ENCODE results near the gene DOCK8. TPM values are rescaled to one million over a fixed set of nuclear protein-coding genes. Genes with fewer than 3 reads are reported as not detected.

The DOCK8 gene
- total and polyA plus RNA-seq, 2 donors: 54.5 to 60.4 TPM

DNA sequence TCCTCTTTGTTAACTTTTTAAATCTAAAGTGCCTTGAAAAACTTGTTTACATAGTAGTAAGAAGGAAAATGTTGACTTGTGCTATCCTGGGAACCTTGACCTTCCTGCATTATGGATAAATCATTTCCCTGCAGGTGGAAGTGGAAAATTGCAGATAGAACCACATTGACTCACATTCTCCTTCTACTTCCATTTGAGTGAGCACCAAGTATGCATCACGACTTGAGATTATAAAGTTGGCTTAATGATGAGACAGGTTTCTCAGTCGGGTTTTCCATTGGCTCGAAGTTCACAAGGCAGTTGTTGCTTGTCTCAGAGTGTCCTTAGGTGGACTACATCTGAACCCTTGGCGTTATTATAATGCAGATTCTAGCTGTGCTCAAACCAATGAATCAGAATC lies 39.9 kb downstream of the DOCK8 start:
- Histone ChIP-seq H3K9me3 (ENCODE audit: control insufficient read depth in 2 of 2, insufficient read depth in 1 of 2, low read length in 1 of 2) (no peaks in the 10 kb centered on the region), H3K4me1 (ENCODE audit: control insufficient read depth in 2 of 2, insufficient read depth in 2 of 2, low read length in 2 of 2) (no peaks in the 10 kb centered on the region), H3K27me3 (ENCODE audit: control insufficient read depth in 2 of 2, insufficient read depth in 1 of 2, low read length in 1 of 2) (no peaks in the 10 kb centered on the region), H3K4me3 (ENCODE audit: low read length in 2 of 2) (no peak overlapping the region), H3K36me3 (ENCODE audit: control insufficient read depth in 2 of 2, insufficient read depth in 2 of 2, low read length in 1 of 2) (no peaks in the 10 kb centered on the region), H3K27ac (ENCODE audit: low read depth in 1 of 2, low read length in 1 of 2) (no peak overlapping the region)
- DNase-seq (ENCODE audit: low read depth in 6 of 9, low spot score in 9 of 9): no peak
- 99% methylated on average over 4 of the region's 4 CpGs for WGBS

DNA sequence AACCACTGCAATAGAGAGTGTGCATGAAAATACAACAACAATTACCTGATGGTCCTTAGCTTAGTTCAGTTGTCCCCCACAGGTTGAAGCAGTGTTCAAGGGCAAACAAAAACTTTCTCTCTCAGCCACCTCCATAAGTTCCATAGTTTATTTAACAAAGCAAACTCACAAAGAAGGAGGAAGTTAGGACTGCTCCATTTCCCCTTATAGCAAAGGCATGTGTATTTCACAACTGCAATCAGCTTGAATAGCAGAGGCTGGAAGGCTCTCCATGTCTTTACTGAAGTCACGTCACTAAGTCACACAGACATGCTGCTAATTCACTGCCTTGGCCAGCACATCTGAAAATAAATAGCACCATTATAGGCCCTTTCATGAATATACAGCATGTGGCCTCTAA lies 43.3 kb downstream of the DOCK8 start:
- Histone ChIP-seq H3K36me3 (ENCODE audit: control insufficient read depth in 2 of 2, insufficient read depth in 2 of 2, low read length in 1 of 2) (no peaks in the 10 kb centered on the region), H3K27me3 (ENCODE audit: control insufficient read depth in 2 of 2, insufficient read depth in 1 of 2, low read length in 1 of 2) (no peaks in the 10 kb centered on the region), H3K4me1 (ENCODE audit: control insufficient read depth in 2 of 2, insufficient read depth in 2 of 2, low read length in 2 of 2) (no peaks in the 10 kb centered on the region), H3K27ac (ENCODE audit: low read depth in 1 of 2, low read length in 1 of 2) (no peak overlapping the region), H3K9me3 (ENCODE audit: control insufficient read depth in 2 of 2, insufficient read depth in 1 of 2, low read length in 1 of 2) (no peaks in the 10 kb centered on the region), H3K4me3 (ENCODE audit: low read length in 2 of 2) (no peak overlapping the region)
- 59% methylated on average over 1 of the region's 1 CpG for WGBS
- no peak for DNase-seq (ENCODE audit: low read depth in 6 of 9, low spot score in 9 of 9)

DNA sequence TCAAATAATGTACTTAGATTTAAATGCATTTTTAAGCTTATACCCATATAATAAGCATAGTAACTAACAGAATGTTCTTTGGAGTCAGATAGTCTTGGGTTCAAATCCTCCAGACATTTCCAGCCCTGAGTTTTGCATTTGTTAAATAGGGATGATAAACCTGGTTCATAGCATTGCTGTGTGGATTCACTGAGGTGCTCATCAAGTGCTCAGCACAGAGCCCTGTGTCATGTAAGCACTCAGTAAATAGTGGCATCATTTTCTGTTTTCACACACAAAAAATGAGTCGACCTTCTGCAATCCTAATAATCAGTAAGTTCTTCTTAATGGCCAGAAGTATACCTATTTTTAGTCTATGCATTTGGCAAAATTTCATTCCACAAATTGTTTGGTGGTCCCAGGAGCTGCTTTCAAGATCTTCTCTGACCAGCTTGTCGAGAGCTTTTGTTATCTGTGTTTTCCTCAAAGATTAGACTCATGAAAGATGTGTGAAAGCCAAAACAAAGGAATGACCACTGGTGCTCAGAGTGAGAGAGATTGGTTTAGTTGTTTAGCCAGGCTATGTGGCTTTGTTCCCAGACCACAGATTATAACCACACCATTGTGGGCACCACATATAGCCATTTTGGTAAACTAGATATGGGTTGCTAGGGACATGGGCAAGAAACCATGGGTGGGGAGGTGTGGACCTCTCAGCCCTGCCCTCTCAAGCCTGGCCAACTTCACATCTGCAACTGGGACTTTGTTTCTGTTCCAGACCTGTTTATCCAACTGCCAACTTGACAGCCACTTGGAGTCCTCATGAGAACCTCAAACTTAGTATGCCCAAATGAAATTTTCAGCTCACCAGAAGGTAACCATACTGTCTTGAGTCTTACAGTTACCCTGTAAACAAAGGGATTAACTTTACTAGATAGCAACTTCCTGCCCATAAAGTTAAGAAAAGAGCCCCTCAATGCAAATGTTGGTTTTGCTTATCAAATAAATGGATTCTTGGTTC lies 45.0 kb downstream of the DOCK8 start:
- no peak for DNase-seq (ENCODE audit: low read depth in 6 of 9, low spot score in 9 of 9)
- H3K4me1 ChIP-seq (ENCODE audit: control insufficient read depth in 2 of 2, insufficient read depth in 2 of 2, low read length in 2 of 2): peaks cover 0 to 2% of the 10 kb centered on the region in 2 donors
- no peak overlapping the region for H3K27ac ChIP-seq (ENCODE audit: low read depth in 1 of 2, low read length in 1 of 2)
- H3K36me3 ChIP-seq (ENCODE audit: control insufficient read depth in 2 of 2, insufficient read depth in 2 of 2, low read length in 1 of 2): no peaks in the 10 kb centered on the region
- WGBS: 93% methylated on average over 2 of the region's 2 CpGs
- H3K9me3 ChIP-seq (ENCODE audit: control insufficient read depth in 2 of 2, insufficient read depth in 1 of 2, low read length in 1 of 2): no peaks in the 10 kb centered on the region
- no peak overlapping the region for H3K4me3 ChIP-seq (ENCODE audit: low read length in 2 of 2)
- no peaks in the 10 kb centered on the region for H3K27me3 ChIP-seq (ENCODE audit: control insufficient read depth in 2 of 2, insufficient read depth in 1 of 2, low read length in 1 of 2)

DNA sequence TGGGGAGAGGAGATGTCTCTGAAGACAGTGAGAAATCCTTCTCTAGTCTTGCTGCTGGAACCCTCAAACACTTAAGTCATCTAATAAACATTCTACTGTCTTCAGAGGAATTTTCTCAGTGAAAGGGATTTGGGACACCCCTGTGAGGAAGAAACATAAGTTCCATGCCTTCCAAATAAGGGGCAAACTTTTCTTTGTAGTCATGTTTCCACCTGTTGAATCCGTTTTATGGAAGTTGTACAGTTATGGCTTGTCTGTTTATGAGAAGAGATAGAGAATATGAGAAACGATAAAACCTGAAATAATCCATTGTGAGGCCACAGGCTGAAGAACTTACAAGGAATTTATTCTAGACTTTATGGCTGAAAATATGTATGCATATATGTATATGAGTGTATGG lies 49.6 kb downstream of the DOCK8 start:
- Histone ChIP-seq H3K36me3 (ENCODE audit: control insufficient read depth in 2 of 2, insufficient read depth in 2 of 2, low read length in 1 of 2) (no peaks in the 10 kb centered on the region), H3K9me3 (ENCODE audit: control insufficient read depth in 2 of 2, insufficient read depth in 1 of 2, low read length in 1 of 2) (no peaks in the 10 kb centered on the region), H3K27me3 (ENCODE audit: control insufficient read depth in 2 of 2, insufficient read depth in 1 of 2, low read length in 1 of 2) (no peaks in the 10 kb centered on the region), H3K4me1 (ENCODE audit: control insufficient read depth in 2 of 2, insufficient read depth in 2 of 2, low read length in 2 of 2) (peaks cover 2 to 3% of the 10 kb centered on the region in 2 donors), H3K27ac (ENCODE audit: low read depth in 1 of 2, low read length in 1 of 2) (no peak overlapping the region), H3K4me3 (ENCODE audit: low read length in 2 of 2) (no peak overlapping the region)
- WGBS: 42% methylated on average over 2 of the region's 2 CpGs
- no peak for DNase-seq (ENCODE audit: low read depth in 6 of 9, low spot score in 9 of 9)

- DNase-seq (ENCODE audit: low read depth in 6 of 9, low spot score in 9 of 9): no peak
- no peaks in the 10 kb centered on the region for H3K36me3 ChIP-seq (ENCODE audit: control insufficient read depth in 2 of 2, insufficient read depth in 2 of 2, low read length in 1 of 2)
- no peaks in the 10 kb centered on the region for H3K9me3 ChIP-seq (ENCODE audit: control insufficient read depth in 2 of 2, insufficient read depth in 1 of 2, low read length in 1 of 2)
- H3K27me3 ChIP-seq (ENCODE audit: control insufficient read depth in 2 of 2, insufficient read depth in 1 of 2, low read length in 1 of 2): no peaks in the 10 kb centered on the region
- H3K27ac ChIP-seq (ENCODE audit: low read depth in 1 of 2, low read length in 1 of 2): no peak overlapping the region
- H3K4me3 ChIP-seq (ENCODE audit: low read length in 2 of 2): no peak overlapping the region
- H3K4me1 ChIP-seq (ENCODE audit: control insufficient read depth in 2 of 2, insufficient read depth in 2 of 2, low read length in 2 of 2): peaks cover 2 to 3% of the 10 kb centered on the region in 2 donors
- 67% methylated on average over 7 of the region's 7 CpGs for WGBS
Measured at GRCh38 chr9:265209-265870, 50.7 kb downstream of the DOCK8 start.

DNA sequence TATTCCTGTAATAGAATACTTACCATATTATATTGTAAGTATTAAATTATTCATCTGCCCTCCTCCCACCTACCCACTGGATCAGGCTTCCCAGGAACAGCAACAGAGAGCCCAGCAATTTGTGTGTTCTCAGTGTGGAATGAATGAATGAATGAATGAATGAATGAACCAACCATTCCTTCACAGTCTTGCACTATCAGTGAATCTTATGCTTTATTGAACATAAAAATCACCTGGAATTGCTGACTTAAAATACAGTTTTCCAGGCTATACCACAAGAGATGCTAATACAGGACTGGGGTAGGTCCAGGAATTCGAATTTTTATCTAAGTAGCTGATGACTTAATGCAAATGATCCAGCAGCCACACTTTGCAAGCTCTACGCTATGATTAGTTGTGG lies 51.6 kb downstream of the DOCK8 start:
- WGBS: 96% methylated on average over 2 of the region's 2 CpGs
- Histone ChIP-seq H3K27me3 (ENCODE audit: control insufficient read depth in 2 of 2, insufficient read depth in 1 of 2, low read length in 1 of 2) (no peaks in the 10 kb centered on the region), H3K36me3 (ENCODE audit: control insufficient read depth in 2 of 2, insufficient read depth in 2 of 2, low read length in 1 of 2) (no peaks in the 10 kb centered on the region), H3K4me1 (ENCODE audit: control insufficient read depth in 2 of 2, insufficient read depth in 2 of 2, low read length in 2 of 2) (peaks cover 2 to 5% of the 10 kb centered on the region in 2 donors), H3K4me3 (ENCODE audit: low read length in 2 of 2) (no peak overlapping the region), H3K27ac (ENCODE audit: low read depth in 1 of 2, low read length in 1 of 2) (no peak overlapping the region), H3K9me3 (ENCODE audit: control insufficient read depth in 2 of 2, insufficient read depth in 1 of 2, low read length in 1 of 2) (no peaks in the 10 kb centered on the region)
- no peak for DNase-seq (ENCODE audit: low read depth in 6 of 9, low spot score in 9 of 9)

- H3K27me3 ChIP-seq (ENCODE audit: control insufficient read depth in 2 of 2, insufficient read depth in 1 of 2, low read length in 1 of 2): no peaks in the 10 kb centered on the region
- H3K4me3 ChIP-seq (ENCODE audit: low read length in 2 of 2): no peak overlapping the region
- no peak overlapping the region for H3K27ac ChIP-seq (ENCODE audit: low read depth in 1 of 2, low read length in 1 of 2)
- no peaks in the 10 kb centered on the region for H3K9me3 ChIP-seq (ENCODE audit: control insufficient read depth in 2 of 2, insufficient read depth in 1 of 2, low read length in 1 of 2)
- H3K36me3 ChIP-seq (ENCODE audit: control insufficient read depth in 2 of 2, insufficient read depth in 2 of 2, low read length in 1 of 2): no peaks in the 10 kb centered on the region
- no peak for DNase-seq (ENCODE audit: low read depth in 6 of 9, low spot score in 9 of 9)
- peaks cover 2 to 19% of the 10 kb centered on the region in 2 donors for H3K4me1 ChIP-seq (ENCODE audit: control insufficient read depth in 2 of 2, insufficient read depth in 2 of 2, low read length in 2 of 2)
- WGBS: 95% methylated on average over 1 of the region's 1 CpG
Measured at GRCh38 chr9:268616-269015, 54.0 kb downstream of the DOCK8 start.

DNA sequence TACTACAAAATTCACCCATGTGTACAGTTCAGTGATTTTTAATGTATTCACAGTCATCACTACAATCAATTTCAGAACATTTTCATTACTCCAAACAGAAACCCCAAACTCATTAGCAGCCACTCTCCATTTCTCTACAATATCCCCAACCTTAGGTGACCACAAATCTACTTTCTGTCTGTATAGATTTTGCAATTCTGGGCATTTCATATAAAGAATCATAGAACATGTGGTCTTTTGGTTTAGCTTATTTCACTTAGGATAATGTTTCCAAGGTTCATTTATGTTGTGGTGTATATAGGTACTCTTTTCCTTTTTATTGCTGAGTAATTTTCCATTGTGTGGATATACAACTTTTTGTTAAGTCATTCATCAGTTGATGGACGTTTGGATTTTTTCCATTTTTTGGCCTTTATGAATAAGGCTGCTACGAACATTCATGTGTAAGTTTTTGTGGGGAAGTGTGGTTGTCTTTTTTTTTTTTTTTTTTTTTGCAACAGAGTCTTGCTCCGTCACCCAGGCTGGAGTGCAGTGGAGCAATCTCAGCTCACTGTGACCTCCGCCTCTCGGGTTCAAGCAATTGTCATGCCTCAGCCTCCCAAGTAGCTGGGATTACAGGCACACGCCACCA lies 54.5 kb downstream of the DOCK8 start:
- no peak overlapping the region for H3K27ac ChIP-seq (ENCODE audit: low read depth in 1 of 2, low read length in 1 of 2)
- H3K27me3 ChIP-seq (ENCODE audit: control insufficient read depth in 2 of 2, insufficient read depth in 1 of 2, low read length in 1 of 2): no peaks in the 10 kb centered on the region
- DNase-seq (ENCODE audit: low read depth in 6 of 9, low spot score in 9 of 9): no peak
- H3K4me1 ChIP-seq (ENCODE audit: control insufficient read depth in 2 of 2, insufficient read depth in 2 of 2, low read length in 2 of 2): peaks cover 1 to 19% of the 10 kb centered on the region in 2 donors
- 89% methylated on average over 6 of the region's 6 CpGs for WGBS
- H3K36me3 ChIP-seq (ENCODE audit: control insufficient read depth in 2 of 2, insufficient read depth in 2 of 2, low read length in 1 of 2): no peaks in the 10 kb centered on the region
- H3K4me3 ChIP-seq (ENCODE audit: low read length in 2 of 2): no peak overlapping the region
- no peaks in the 10 kb centered on the region for H3K9me3 ChIP-seq (ENCODE audit: control insufficient read depth in 2 of 2, insufficient read depth in 1 of 2, low read length in 1 of 2)

Data from thymus (tissue), 11 donors.